ENCODE data around the gene XYLB. TPM values are rescaled to one million over a fixed set of nuclear protein-coding genes. Genes with fewer than 3 reads are reported as not detected.
"Not testable (repeated sequence)": the region's sequence is repeated elsewhere in the genome, so short reads cannot be mapped to it uniquely, and the experiment has no call there.

Gene XYLB
- 2.4 TPM for total RNA-seq

GRCh38 chr3:38346587-38347410 lies at the start of gene XYLB:
TSS of gene XYLB (plus strand) at chr3:38346785. CDS start at chr3:38346869, 84 bp downstream.
- ATAC-seq: peak; percentile 96

GRCh38 chr3:38297053-38297452 lies 49.5 kb upstream of the XYLB start:
- peak; percentile 72 for ATAC-seq

GRCh38 chr3:38297537-38297936 lies 49.0 kb upstream of the XYLB start:
- ATAC-seq: peak; percentile 35

GRCh38 chr3:38297947-38298711 lies 48.5 kb upstream of the XYLB start:
- ATAC-seq: peak; percentile 49

- ATAC-seq: no peak
Measured at GRCh38 chr3:38306941-38307340, 39.6 kb upstream of the XYLB start.

GRCh38 chr3:38307599-38307998 lies 39.0 kb upstream of the XYLB start:
- ATAC-seq: no peak

GRCh38 chr3:38308456-38308855 lies 38.1 kb upstream of the XYLB start:
- ATAC-seq: no peak

GRCh38 chr3:38311476-38311875 lies 35.1 kb upstream of the XYLB start:
- ATAC-seq: no peak

GRCh38 chr3:38311941-38312340 lies 34.6 kb upstream of the XYLB start:
- no peak for ATAC-seq

GRCh38 chr3:38312356-38312755 lies 34.2 kb upstream of the XYLB start:
- ATAC-seq: no peak

- no peak for ATAC-seq
Measured at GRCh38 chr3:38313263-38313662, 33.3 kb upstream of the XYLB start.

GRCh38 chr3:38313695-38314094 lies 32.9 kb upstream of the XYLB start:
- ATAC-seq: no peak

- ATAC-seq: no peak
Measured at GRCh38 chr3:38314112-38314763, 32.3 kb upstream of the XYLB start.

- no peak for ATAC-seq
Measured at GRCh38 chr3:38314764-38315487, 31.7 kb upstream of the XYLB start.

- ATAC-seq: no peak
Measured at GRCh38 chr3:38315488-38316230, 30.9 kb upstream of the XYLB start.

- ATAC-seq: no peak
Measured at GRCh38 chr3:38316356-38317191, 30.0 kb upstream of the XYLB start.

GRCh38 chr3:38317192-38317759 lies 29.3 kb upstream of the XYLB start:
- ATAC-seq: no peak

GRCh38 chr3:38318766-38319671 lies 27.6 kb upstream of the XYLB start:
- ATAC-seq: no peak

- not testable (repeated sequence) for ATAC-seq
Measured at GRCh38 chr3:38320638-38321037, 25.9 kb upstream of the XYLB start.
